GM21737 (cell line): ENCODE measurements around the gene GSN.

Experiments
- ATAC-seq: cut with Tn5 transposase; IDR thresholded peaks from one replicate; pipeline ENCODE4 v1.9.1; 2021; ENCODE audit warnings: mild to moderate bottlenecking, moderate library complexity; ENCODE audit not compliant: unreplicated experiment

The GSN gene

GRCh38 chr9:121368745-121369144 lies 100.8 kb downstream of the GSN start:
- ATAC-seq = no peak

- ATAC-seq = peak; percentile 43
Observed at GRCh38 chr9:121369595-121370265, 101.8 kb downstream of the GSN start, which contains the start of gene STOM. TSS of gene STOM (minus strand) at chr9:121370250. CDS start at chr9:121370187, 63 bp downstream.

- ATAC-seq = no peak
Observed at GRCh38 chr9:121371495-121372061, 103.6 kb downstream of the GSN start.

- no peak for ATAC-seq
Observed at GRCh38 chr9:121372239-121373010, 104.5 kb downstream of the GSN start.

- no peak for ATAC-seq
Observed at GRCh38 chr9:121373011-121373729, 105.2 kb downstream of the GSN start.

- no peak for ATAC-seq
Observed at GRCh38 chr9:121376214-121376830, 108.4 kb downstream of the GSN start.

- no peak for ATAC-seq
Observed at GRCh38 chr9:121380846-121381245, 112.9 kb downstream of the GSN start.
